ENCODE data around the gene ARHGEF9.

DNA sequence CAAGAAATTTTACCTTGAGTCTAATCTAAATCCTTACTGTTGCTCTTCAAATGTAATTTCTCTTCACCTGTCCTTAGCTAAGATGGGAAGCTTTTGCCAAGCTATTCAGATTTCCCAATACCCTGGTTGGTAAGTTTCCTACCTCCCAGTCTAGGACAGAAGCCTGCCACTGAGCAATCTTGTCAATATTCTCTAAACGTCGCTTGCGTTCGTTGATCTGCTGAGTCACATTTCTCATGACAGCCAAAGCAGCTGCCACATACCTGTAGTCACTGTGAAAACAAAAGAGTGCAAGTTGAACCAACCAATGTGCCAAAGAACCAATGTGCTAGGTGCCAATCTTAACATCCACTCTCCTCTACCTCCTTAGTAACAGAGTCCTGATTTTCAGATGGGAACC is 111.1 kb downstream of the ARHGEF9 start:
- TF ChIP-seq, protein P1, sequence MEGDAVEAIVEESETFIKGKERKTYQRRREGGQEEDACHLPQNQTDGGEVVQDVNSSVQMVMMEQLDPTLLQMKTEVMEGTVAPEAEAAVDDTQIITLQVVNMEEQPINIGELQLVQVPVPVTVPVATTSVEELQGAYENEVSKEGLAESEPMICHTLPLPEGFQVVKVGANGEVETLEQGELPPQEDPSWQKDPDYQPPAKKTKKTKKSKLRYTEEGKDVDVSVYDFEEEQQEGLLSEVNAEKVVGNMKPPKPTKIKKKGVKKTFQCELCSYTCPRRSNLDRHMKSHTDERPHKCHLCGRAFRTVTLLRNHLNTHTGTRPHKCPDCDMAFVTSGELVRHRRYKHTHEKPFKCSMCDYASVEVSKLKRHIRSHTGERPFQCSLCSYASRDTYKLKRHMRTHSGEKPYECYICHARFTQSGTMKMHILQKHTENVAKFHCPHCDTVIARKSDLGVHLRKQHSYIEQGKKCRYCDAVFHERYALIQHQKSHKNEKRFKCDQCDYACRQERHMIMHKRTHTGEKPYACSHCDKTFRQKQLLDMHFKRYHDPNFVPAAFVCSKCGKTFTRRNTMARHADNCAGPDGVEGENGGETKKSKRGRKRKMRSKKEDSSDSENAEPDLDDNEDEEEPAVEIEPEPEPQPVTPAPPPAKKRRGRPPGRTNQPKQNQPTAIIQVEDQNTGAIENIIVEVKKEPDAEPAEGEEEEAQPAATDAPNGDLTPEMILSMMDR (optimal IDR thresholded peaks at IDR 0.05 in 1 of 3, IDR thresholded peaks at IDR 0.05 in 1 of 3, conservative IDR thresholded peaks at IDR 0.05 in 1 of 3; ENCODE audit: extremely low read depth in 1 of 3, insufficient read depth in 2 of 3, low read length in 3 of 3): no peak
- TF ChIP-seq EZH2 (IDR thresholded peaks at IDR 0.05; ENCODE audit: low read length): no peak

Measured in keratinocyte (primary cell).